ENCODE results near the gene IFITM5.

- TF ChIP-seq POLR2AphosphoS5 (IDR thresholded peaks at IDR 0.05; ENCODE audit: borderline replicate concordance, low read depth, low read length) (no peak), EZH2 (IDR thresholded peaks at IDR 0.05) (no peak), FOXP2 (optimal IDR thresholded peaks at IDR 0.05; ENCODE audit: control extremely low read depth, extremely low read length, insufficient read depth) (no peak)
Observed at GRCh38 chr11:256952-257737, 42.2 kb downstream of the IFITM5 start.

Measured in SK-N-MC (cell line).